Hair follicle dermal papilla cell (primary cell): ENCODE measurements around the gene TMEM184C. TPM values are rescaled to one million over a fixed set of nuclear protein-coding genes. Genes with fewer than 3 reads are reported as not detected.

Experiments used
- total RNA-seq: library from RNA; depleted of rRNA; stranded (reverse); fragments of >200 nt; gene quantifications from 2 replicates; pipeline ENCODE4 v1.2.3, GENCODE V29; 2012

The TMEM184C gene
- total RNA-seq, result 50.5 and 53.2 TPM in 2 replicates

GRCh38 chr4:147617173-147617840, at the start of gene TMEM184C:
TSS of gene TMEM184C (plus strand) at chr4:147617397. CDS start at chr4:147617957, 560 bp downstream.

GRCh38 chr4:147683717-147684700, 66.8 kb downstream of the TMEM184C start, which contains the start of gene PRMT9:
TSS of gene PRMT9 (minus strand) at chr4:147684163. CDS start at chr4:147683987, 176 bp downstream.

Other genes with a start within 250 kb of the TMEM184C start
- 17.2 and 36.5 TPM in 2 replicates for gene EDNRA, start 136.3 kb upstream of the TMEM184C start, total RNA-seq
- 10.9 and 13.8 TPM in 2 replicates for gene PRMT9, start 66.8 kb downstream of the TMEM184C start, total RNA-seq
- 38.0 and 41.2 TPM in 2 replicates for gene ARHGAP10, start 114.7 kb downstream of the TMEM184C start, total RNA-seq